Mesothelial cell of epicardium (in vitro differentiated cells): ENCODE results near the gene ZC3H10. TPM values are rescaled to one million over a fixed set of nuclear protein-coding genes. Genes with fewer than 3 reads are reported as not detected.

Experiments used
- DNase-seq, 2 experiments: peaks; one replicate each; pipeline ENCODE4 v3.0.0; 2021; ENCODE audit warnings: low spot score in 2 of 2; ENCODE audit not compliant: unreplicated experiment in 2 of 2
- H3K27ac Mint-ChIP-seq: 2 replicates; pipeline ENCODE4 v1.8.0; 2021; ENCODE audit warnings: mixed read lengths
- H3K27me3 Mint-ChIP-seq: 2 replicates; pipeline ENCODE4 v1.8.0; 2021; ENCODE audit warnings: low read depth, mixed read lengths
- H3K36me3 Mint-ChIP-seq: 2 replicates; pipeline ENCODE4 v1.8.0; 2021; ENCODE audit warnings: mixed read lengths
- H3K4me1 Mint-ChIP-seq: 2 replicates; pipeline ENCODE4 v1.8.0; 2021; ENCODE audit warnings: mixed read lengths
- H3K4me3 Mint-ChIP-seq: 2 replicates; pipeline ENCODE4 v1.8.0; 2021; ENCODE audit warnings: mild to moderate bottlenecking, moderate library complexity, mixed read lengths
- H3K9me3 Mint-ChIP-seq: 2 replicates; pipeline ENCODE4 v1.8.0; 2021; ENCODE audit warnings: mixed read lengths
- CTCF ChIP-seq: fragments of 200-600 bp; sonication (generic); IDR thresholded peaks from one replicate; pipeline ENCODE4 v1.5.0; 2021; ENCODE audit warnings: antibody characterized with exemption; ENCODE audit not compliant: unreplicated experiment
- total RNA-seq: library from RNA; stranded (reverse); gene quantifications from 3 replicates; pipeline ENCODE4 v1.2.1, GENCODE V29; 2021

ZC3H10 gene
- total RNA-seq, 1 donor from 2014 or later: 7.8 TPM

DNA sequence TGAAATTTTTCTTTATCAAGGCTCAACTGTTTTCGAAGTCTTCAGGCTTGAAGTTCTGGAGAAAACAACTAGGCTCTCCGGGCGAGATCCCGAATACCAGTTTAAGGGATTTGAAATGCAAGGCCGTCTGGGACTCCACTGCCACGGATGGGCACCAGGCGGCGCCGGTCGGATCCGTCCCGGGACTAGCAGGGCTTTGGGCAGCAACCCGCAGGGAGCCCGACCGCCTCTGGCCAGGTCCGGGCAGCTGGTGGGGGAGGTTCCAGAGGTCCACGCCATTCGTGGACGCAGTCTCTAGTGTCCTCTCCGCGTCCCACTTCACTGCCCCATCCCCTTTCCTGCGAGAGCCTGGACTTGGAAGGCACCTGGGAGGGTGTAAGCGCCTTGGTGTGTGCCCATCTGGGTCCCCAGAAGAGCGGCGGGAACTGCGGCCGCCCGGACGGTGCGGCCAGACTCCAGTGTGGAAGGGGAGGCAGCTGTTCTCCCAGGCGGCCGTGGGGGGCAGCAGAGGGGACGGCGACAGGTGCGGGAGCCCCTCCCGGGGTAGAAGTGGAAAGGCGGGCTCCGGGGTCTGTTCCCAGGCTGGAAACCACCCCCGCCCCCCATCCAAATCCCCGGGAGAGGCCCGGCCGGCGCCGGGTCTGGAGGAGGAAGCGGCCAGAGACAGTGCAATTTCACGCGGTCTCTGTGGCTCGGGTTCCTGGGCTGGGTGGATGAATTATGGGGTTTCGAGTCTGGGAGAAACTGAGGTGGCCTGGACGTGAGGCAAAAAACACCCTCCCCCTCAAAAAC is 38.9 kb upstream of the ZC3H10 start:
- peak; percentile 75 for TF ChIP-seq CTCF
- Mint-ChIP-seq H3K36me3 (no peaks in the 10 kb centered on the region), H3K27ac (peak overlapping the region; percentile 97), H3K27me3 (peaks cover 42% of the 10 kb centered on the region), H3K9me3 (no peaks in the 10 kb centered on the region), H3K4me3 (peak overlapping the region; percentile 82), H3K4me1 (peaks cover 16% of the 10 kb centered on the region)
- peak; percentile 53 to 87 for DNase-seq

GRCh38 chr12:56079723-56080555 is 38.1 kb upstream of the ZC3H10 start, which contains the start of gene ERBB3:
ERBB3 (plus strand) TSS chr12:56080165; CDS start chr12:56080301, 136 bp downstream.
- H3K27me3 Mint-ChIP-seq: peaks cover 42% of the 10 kb centered on the region
- peaks cover 4% of the 10 kb centered on the region for H3K36me3 Mint-ChIP-seq
- TF ChIP-seq CTCF: no peak
- H3K9me3 Mint-ChIP-seq: no peaks in the 10 kb centered on the region
- DNase-seq: peak; percentile 48 to 79
- H3K27ac Mint-ChIP-seq: peak within 1 kb of the TSS; percentile 97
- H3K4me3 Mint-ChIP-seq: peak within 1 kb of the TSS; percentile 82
- peaks cover 16% of the 10 kb centered on the region for H3K4me1 Mint-ChIP-seq

DNA sequence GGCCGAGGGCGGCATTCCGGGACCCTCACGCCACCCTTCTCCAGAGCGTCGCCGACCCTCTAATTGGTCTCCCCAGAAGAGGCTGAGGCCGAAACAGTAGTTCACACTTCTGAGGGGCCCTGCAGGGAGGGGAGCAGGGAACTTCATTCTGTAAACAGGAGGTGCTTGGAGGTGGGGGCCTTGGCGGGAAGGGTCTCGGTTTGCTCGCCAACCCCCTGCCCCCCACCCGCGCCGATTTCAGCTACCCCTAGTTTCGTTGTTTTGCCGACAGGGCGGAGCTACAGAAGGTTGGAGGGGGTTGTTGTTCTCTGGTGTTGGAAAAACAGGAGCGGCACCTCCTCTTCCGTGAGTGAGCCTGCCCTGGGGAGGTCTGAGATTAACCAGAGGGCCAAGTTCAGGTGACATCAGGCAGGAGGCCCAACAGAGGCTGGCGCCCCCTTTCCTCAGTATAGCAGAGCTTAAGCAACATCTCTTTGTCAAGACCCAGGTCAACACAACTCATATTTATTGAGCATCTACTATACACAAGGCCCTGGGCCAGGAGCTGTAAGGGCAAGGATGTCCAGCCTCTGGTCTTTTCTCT is 37.4 kb upstream of the ZC3H10 start:
- peak in 1 of 2 experiments; percentile 43 for DNase-seq
- H3K36me3 Mint-ChIP-seq: peaks cover 7% of the 10 kb centered on the region
- no peak for TF ChIP-seq CTCF
- peaks cover 16% of the 10 kb centered on the region for H3K4me1 Mint-ChIP-seq
- peaks cover 42% of the 10 kb centered on the region for H3K27me3 Mint-ChIP-seq
- H3K9me3 Mint-ChIP-seq: no peaks in the 10 kb centered on the region
- peak overlapping the region; percentile 79 for H3K27ac Mint-ChIP-seq
- H3K4me3 Mint-ChIP-seq: peak overlapping the region; percentile 82

GRCh38 chr12:56081393-56082347 is 36.4 kb upstream of the ZC3H10 start:
- Mint-ChIP-seq H3K4me3 (peak overlapping the region; percentile 82), H3K9me3 (no peaks in the 10 kb centered on the region), H3K27me3 (peaks cover 42% of the 10 kb centered on the region), H3K4me1 (peaks cover 18% of the 10 kb centered on the region), H3K27ac (peak overlapping the region; percentile 74), H3K36me3 (peaks cover 14% of the 10 kb centered on the region)
- DNase-seq: no peak
- no peak for TF ChIP-seq CTCF

- Mint-ChIP-seq H3K27me3 (peaks cover 42% of the 10 kb centered on the region), H3K27ac (no peak overlapping the region), H3K4me3 (no peak overlapping the region), H3K9me3 (no peaks in the 10 kb centered on the region), H3K4me1 (peaks cover 18% of the 10 kb centered on the region), H3K36me3 (peaks cover 14% of the 10 kb centered on the region)
- no peak for DNase-seq
- TF ChIP-seq CTCF: no peak
These were observed 35.7 kb upstream of the ZC3H10 start for GRCh38 chr12:56082382-56082781.
